LNCAP (cell line): ENCODE measurements around the gene VASH1.

Source experiments
- TF ChIP-seq, protein P1 (sequence below): fragments of 450-650 bp; IDR thresholded peaks from 2 replicates; pipeline ENCODE4 v1.5.1; 2017; ENCODE audit warnings: mild to moderate bottlenecking

The VASH1 gene

DNA sequence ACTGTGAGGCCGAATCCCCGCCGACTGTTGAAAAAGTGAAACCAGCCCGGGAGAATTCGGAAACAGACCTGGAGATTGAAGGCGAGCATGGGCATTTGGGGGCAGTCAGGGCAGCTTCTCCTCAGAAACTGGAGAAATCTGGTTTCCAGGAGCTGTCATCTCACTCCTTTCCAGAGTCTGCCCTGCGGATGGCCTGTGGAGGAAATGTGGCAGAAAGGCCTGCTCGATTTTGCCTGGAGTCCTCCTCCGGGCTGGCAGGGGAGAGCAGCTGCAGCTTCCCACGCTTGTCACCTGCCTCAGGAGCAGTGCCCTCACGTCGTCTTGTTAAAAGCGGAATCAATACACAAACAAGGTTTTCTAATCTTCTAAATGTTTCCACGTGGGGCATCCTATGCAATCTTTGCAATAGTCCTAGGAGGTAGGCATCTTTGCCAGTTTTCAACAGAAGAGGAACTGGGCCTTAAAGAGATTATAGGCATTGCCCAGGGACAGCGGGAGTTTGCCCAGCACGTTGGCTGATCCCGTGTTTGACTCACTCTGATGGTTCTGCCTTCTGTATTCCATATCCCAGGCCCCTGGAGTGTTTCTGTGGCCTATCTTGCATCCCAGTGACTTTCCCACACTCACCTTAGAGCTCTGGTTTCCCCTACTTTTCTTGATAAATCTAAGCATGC is 67.2 kb downstream of the VASH1 start:
- TF ChIP-seq, protein P1, sequence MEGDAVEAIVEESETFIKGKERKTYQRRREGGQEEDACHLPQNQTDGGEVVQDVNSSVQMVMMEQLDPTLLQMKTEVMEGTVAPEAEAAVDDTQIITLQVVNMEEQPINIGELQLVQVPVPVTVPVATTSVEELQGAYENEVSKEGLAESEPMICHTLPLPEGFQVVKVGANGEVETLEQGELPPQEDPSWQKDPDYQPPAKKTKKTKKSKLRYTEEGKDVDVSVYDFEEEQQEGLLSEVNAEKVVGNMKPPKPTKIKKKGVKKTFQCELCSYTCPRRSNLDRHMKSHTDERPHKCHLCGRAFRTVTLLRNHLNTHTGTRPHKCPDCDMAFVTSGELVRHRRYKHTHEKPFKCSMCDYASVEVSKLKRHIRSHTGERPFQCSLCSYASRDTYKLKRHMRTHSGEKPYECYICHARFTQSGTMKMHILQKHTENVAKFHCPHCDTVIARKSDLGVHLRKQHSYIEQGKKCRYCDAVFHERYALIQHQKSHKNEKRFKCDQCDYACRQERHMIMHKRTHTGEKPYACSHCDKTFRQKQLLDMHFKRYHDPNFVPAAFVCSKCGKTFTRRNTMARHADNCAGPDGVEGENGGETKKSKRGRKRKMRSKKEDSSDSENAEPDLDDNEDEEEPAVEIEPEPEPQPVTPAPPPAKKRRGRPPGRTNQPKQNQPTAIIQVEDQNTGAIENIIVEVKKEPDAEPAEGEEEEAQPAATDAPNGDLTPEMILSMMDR = no peak

DNA sequence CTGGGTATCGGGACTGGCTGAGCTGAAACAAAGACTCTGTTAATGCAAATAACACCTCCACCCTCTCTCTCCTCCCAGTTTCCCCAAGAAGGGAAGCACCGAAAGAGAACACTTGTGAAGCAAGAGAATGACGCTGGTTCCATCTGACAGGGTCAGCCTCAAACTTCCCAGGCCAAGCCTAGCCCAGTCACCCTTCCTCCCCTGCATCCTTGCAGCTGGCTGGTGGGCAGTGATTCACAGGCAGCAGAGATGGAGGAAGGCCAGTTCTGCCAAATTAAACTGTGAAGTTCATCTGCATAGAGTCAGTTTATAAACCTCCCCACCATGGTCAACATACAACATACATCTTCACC is 67.7 kb downstream of the VASH1 start:
- TF ChIP-seq, protein P1 = no peak

DNA sequence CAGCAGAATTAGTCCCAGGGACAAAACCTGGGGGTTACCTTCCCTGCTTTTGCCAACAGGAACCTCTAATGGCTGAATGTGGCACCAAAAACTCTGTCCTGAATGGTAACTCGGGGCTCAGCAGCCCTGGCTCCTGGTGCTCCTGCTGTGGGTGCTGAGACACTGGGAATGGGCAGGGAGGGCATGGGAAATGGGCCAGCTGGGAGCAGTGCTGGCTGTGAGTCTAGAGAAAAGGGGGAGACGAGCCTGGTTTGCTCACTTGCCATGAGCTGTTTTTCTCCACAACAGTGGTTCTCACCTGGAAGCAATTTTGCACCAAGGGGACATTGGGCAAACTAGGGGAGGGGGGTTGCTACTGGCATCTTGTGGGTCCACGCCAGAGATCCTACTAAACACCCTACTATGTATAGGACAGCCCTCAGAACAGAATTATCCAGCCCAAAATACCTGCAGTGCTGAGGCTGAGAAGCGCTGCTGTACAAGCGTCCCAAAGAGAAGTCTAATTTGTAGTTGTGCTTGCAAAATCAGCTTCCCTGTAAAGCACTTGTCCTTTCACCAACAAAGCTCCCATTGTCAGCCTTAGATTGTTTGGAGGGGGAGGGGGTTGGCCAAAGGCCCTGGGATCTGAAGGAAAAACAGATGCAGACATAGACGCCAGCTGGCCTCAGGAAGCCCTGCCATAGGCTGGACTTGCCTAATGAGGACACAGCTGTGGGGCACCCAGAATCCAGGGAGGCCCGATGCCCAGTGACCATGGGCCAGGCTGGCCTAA is 68.6 kb downstream of the VASH1 start:
- TF ChIP-seq, protein P1 = no peak

DNA sequence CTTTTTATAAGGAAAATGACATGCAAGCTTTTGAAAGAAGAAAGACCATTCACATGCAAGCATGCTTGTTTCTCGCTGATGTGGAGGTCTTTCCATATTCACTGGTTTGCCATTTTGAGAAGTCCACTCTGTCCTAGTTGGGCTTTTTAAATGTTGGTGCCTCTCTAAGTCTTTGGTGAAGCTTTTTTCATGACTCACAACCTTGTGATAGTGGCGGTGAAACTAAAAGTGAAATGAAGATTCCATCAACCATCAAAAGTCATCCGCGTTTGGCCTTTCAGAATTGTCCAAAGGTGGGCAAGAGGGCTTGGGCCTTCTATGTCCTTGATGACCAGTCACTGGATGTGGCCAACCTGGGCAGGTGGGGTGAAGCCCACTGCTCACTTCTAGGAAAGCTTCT is 69.3 kb downstream of the VASH1 start:
- TF ChIP-seq, protein P1 = no peak

DNA sequence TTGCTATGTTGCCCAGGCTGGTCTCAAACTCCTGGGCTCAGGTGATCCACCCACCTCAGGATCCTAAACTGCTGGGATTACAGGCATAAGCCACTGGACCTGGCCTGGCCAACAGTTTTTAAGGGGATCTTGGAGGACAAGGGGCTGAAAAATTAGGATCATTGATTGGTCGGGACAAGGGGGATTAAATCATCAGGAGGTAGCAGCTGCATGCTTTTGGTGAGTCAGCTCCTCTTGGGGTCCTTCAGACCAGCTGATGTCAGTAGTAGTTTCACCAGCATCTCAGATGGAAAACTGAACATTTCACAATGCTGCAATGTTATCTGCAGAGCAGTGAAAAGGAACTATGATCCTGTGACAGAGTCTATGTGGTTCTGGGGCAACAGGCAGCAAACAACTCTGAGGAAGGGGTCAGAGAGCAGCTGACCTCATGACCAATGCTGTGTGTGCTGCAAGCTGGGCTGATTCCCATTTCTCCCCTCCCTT is 71.3 kb downstream of the VASH1 start:
- TF ChIP-seq, protein P1 = no peak
